Left hindlimb (tissue), 1 donor: ENCODE measurements around the gene MIA.
"Not testable (repeated sequence)": the region's sequence is repeated elsewhere in the genome, so short reads cannot be mapped to it uniquely, and the experiment has no call there.

ENCODE experiments used
- DNase-seq: peaks from one replicate; pipeline ENCODE4 v3.0.0-alpha.2; 2018

The MIA gene

DNA sequence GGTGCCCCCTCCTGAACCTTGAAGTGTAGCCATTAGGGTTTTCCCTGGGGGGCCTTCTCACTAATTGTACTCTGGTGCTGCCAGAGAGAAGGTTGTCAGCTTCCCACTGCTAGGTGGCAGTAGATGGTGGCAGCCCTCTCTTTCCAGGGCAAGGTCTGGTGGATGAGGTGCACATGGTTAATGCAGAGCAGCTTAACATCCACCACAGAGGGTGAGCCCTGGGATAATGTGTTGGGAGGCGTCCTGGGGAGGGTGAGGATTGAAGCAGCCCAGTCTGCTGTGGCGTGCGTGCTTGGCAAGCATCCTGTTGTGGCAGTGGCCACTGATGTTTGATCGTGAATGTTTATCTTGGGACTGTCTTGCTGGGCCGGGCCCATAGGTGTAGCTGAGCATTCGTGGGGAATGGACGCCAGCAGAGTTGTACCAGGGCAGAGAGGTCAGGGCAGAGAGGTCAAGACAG lies 29.5 kb downstream of the MIA start:
- DNase-seq: no peak

DNA sequence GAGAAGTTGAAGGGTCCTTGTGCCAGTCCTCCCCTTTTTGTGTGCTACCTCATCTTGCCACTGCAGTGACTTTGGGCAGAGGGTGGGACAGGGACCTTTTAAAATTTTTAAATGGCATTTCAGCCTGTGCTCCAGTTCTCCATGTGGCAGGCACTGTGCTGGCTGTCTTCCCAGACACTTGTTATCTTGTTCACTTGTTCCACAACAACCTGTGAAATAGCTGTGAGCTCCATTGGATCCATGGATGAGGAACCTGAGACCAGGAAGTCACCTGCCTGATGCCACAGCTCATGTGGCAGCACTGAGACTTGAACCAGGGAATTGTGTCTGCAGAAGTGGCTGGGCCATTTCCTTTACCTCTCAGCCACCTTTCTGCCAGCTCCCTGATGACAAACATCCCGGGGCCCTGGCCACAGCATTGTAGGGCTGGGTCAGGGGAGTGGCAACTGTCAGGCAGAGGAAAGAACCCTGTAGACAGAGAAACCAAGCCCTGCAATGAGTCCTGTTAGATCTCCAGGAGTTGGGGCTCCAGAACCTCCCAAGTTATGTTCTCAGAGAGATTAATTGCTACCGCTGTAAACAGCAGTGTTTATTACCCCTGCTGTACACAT lies 30.0 kb downstream of the MIA start:
- no peak for DNase-seq

DNA sequence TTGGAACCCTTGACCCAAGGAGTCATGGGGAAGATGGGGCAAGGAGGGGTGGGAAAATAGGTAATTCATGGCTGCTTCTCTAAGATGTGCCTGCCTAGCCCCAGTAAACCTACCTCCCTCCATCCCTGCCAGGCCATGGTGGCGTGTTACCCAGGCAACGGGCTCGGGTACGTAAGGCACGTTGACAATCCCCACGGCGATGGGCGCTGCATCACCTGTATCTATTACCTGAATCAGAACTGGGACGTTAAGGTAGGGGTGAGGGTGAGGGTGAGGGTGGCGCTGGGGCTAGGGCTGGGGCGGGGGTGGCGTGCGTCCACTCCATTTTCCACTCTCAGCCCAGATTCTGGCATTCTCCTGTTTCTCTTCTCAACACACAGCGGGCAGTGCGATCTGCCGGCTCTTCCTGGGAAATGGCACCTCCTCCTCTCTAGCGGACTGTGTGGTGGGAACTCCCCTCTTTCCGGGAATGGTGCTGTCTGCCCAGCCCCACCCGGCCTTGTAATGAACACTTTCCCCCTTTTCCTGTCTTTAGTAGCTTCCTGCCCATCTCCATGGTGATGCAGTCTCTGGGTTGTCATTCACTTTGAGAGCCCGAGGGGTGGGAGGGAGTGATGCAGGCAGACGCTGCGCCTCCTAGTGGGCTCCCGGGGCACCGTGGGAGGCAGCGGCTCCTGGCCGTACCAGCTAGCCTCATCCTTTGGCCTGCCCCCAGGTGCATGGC lies 31.3 kb downstream of the MIA start:
- peak; percentile 93 for DNase-seq

DNA sequence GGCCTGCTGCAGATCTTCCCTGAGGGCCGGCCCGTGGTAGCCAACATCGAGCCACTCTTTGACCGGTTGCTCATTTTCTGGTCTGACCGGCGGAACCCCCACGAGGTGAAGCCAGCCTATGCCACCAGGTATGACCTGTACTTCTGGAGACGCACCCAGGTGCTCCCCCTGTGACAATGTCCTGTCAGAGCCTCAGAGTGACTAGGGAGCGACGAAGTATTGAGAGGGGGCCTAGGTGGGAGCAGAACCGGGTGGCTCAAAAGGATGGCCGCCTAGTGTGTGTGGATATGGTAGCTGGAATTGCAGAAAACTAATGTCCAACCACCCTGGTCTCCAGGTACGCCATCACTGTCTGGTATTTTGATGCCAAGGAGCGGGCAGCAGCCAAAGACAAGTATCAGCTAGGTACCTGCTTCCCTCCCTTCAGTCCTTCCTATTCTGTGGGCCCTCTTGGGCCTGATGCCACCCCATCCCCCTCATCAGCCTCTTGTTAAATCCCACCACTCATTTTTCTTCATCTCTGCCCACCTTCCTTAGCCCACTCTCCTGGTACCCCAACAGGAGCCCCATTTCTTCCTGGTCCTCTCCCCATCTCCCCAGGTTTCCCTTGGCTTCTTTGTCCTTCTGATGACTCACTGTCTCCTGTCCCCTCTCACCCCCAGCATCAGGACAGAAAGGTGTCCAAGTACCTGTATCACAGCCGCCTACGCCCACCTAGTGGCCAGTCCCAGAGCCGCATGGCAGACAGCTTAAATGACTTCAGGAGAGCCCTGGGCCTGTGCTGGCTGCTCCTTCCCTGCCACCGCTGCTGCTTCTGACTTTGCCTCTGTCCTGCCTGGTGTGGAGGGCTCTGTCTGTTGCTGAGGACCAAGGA lies 32.1 kb downstream of the MIA start:
- no peak for DNase-seq

DNA sequence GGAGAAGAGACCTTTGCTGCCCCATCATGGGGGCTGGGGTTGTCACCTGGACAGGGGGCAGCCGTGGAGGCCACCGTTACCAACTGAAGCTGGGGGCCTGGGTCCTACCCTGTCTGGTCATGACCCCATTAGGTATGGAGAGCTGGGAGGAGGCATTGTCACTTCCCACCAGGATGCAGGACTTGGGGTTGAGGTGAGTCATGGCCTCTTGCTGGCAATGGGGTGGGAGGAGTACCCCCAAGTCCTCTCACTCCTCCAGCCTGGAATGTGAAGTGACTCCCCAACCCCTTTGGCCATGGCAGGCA lies 32.7 kb downstream of the MIA start:
- DNase-seq: no peak

DNA sequence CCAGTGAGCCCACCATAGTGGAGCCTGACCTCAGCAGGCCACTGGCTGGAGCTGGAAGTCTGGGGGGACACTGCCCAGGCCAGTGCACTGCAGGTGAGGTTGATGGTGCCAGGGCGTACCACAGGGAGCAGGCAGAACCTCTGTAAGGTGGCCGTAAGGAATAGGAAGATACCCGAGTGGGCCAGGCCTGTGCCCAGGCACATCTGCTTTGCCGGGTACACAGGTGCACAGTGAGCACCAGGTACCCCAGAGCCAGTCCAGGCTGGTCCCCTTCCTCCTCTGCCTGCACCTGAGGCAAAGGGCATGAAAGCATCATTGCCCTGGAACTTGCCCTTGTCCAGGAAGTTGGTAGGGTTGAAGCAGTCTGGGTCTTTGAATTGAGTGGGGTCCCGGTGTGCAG lies 33.2 kb downstream of the MIA start:
- DNase-seq: no peak

DNA sequence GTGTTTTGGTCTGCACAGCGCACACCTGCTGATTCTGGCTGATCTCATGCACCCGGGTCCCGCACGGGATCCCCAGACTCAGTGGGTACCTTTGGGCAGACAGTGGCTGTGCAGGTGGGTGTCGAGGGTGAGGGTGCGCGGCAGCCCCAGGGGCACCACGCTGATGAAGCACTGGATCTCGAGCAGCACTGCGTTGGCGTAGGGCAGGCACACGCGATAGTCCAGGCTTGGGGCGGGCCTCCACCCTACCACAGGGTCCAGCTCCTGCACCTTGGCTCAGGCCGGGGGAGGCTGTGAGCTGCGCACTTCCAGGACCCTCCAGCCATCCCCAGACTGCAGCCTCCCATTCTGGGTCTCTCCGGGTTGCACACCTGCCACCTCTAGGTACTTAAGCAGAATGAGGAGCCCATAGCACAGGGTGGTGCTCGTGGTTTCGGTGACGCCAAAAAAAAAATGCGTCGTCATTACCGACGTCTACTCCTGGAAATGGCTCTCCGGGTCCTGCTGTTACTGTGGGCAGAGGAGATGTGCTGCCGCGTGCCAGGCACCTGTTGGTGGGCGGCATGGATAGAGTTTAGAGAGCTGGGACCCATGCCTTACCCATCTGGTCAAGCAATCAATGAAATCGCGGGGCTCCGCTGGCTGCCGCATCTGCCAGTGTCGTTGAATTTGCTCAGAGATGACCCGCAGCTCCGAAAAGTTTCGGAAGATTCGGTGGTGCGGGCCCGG lies 34.2 kb downstream of the MIA start:
- no peak for DNase-seq

DNA sequence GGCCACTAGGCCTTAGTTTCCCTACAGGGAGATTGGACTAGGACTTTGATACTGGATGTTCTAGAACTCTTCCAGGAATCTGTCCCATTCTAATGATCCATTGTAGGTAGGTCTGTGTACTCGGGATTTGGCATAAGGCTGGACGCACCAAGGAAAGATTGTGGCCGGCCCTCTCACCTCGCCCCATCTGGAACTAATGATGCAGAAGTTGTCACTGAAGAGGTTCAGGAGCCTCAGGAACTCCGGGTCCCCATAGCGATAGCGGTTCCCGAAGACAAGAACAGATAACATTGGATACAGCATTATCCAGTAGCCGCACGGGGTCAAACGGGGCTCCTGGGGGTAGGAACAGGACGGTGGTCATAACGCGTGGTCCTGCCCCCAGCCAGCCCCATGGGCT lies 34.8 kb downstream of the MIA start:
- no peak for DNase-seq

DNA sequence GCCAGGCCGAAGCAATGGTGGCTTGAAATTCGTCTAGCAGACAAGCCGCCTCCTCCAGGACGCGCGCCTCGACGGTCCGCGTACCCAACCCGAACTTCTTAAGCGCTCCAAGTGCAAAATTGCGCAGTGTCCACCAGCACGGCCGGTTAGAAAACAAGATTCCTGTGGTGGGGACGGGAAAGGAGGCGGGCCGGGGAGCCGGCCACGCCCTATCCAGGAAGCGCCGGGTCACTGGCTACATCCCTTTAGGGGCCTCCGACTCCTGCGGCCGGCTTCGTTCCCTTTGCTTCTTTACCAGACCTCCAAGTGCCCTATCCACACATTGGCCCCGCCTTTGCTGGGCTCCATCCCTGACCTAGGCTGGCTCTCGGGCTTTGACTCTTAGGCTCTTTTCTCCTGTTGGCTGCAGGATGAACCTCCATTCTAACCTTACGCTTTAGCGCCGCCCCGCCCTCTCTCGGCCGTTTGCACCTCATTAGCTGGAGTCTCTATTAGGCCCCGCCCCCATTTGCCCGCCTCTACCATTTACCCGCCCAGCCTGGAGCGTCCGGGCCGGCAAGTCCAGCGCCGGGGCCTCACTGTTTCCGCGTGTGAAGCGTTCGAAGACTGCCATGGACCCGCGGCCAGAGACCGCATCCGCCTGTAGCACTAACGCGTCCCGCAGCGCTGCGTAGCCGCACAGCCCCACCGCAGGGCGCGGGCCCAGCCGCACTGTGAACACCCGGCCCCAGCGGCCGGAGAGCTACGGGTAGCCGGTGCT lies 35.5 kb downstream of the MIA start:
- DNase-seq: peak; percentile 88

DNA sequence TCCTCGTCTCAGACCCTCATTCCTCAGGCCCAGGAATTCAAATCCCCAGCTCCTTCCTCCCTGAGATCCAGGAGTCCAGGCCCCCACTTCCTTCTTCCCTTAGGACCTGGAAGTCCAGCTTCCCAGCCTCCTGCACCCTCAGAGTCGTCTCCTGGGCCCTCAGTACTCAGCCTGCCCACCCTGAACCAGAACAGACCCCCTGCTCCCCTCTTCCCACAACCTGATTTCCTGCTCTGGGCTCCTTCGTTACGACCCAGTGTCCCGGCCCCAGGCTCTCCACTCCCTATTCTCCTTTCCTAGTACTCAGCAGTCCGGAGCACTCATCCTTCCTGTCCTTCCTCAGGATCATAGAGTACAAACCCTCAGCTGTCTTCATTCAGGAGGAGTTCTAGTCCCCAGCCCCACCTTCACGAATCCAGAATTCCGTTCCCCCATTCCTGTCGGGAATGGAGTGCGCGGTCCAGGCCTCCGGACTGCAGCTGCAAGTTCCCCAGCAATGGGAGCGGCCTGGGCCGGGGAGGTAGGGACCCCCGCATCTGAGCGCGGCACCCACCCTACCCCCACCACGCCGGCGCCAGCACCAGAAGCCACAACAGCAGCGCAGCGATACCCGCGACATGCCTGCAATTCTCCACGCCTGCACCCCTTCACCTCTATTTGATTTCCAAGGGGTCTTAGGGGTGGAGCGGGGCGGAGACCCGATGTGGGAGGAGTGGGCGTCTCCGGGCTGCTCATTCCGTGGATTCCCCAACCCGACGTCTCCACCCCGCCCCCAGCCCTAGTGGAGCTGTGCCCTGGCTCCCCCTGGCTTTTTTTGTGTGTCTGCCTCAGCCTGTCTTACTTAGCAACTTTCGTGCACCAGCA lies 36.4 kb downstream of the MIA start:
- DNase-seq: no peak

DNA sequence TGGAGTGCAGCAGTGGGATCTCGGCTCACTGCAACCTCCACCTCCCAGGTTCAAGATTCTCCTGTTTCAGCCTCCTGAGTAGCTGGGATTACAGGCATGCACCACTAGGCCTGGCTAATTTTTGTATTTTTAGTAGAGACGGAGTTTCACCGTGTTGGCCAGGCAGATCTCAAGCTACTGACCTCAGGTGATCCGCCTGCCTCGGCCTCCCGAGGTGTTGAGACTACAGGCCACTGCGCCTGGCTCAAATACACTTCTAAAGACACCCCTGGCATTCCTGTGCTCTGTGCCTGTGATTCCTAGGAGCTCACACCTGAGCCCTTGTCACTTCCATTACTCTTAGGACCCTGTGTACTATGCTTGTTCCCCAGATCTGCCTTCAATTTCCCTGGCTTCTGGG lies 37.2 kb downstream of the MIA start:
- not testable (repeated sequence) for DNase-seq

DNA sequence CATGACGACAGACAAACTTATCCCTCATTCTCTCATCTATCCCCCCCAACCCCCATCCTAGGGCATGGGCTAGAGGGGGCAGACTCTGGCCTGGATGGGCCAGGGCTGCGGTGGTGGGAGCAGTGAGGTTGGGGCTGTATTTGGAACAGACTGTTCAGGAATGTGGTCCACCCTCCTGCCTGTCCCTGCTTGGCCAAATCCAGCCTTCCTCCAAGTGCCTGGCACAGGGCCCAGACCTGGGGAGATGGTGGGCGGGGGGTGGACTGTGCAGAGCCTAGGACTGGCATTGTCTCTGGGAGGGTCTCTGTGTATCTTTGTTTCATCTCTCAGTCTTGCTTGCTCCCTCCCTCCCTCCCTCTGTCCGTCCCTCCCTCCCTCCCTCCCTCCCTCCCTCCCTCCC lies 37.9 kb downstream of the MIA start:
- peak; percentile 75 for DNase-seq

DNA sequence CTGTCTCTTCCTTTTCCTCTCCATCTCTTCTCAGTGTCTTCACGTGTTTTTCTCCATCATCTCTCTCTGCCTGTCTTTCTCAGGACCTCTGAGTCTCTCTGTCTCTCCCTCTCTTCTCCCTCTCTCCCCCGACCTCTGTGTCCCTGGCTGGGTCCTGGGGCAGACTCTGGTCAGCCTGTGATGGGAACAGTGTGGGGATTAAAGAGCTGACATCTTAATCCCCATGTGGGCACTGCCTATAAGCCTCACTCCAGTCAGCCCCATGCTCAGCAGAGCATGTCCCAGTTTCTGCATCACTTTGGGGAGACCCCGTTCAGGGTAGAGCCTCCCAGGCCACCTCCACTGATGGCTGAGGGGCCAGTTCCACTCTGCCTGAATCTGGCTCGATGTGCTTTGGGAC lies 39.9 kb downstream of the MIA start:
- no peak for DNase-seq

DNA sequence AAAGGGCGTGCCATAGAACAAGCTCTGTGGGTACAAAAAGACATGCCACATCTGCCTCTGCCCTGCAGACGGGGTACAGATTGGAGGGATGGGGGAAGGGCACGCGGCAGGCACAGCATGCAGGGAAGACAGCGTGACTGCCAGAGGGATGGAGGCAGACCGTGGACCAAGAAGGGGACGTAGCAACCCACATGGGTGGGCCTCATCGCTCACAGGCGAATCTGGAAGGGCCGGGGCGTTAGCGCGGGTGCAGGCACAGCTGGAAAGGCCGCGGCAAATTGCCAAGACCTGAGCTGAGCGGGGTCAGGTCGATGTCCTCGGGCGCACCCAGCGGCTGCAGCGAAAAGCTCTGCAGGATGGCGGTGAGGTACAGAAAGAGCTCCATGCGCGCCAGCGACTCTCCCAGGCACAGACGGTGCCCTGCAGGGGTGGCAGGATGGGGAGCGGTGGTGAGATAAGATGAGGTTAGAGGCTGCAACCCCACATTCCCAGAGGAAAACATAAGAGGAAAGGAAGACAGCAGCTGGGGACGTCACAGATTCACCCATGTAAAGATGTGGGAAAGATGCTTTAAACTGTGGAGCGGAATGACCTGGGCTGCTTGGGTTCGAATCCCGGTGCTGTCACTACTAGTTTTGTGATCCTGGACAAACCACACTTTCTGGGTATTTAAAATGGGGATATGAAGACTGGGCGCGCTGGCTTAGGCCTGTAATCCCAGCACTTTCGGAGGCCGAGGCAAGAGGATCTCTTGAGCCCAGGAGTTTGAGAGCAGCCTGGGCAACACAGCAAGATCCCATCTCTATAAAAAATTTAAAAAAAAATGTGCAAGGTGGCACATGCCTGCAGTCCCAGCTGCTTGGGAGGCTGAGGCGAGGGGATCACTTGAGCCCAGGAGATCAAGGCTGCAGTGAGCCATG lies 43.4 kb downstream of the MIA start:
- not testable (repeated sequence) for DNase-seq

DNA sequence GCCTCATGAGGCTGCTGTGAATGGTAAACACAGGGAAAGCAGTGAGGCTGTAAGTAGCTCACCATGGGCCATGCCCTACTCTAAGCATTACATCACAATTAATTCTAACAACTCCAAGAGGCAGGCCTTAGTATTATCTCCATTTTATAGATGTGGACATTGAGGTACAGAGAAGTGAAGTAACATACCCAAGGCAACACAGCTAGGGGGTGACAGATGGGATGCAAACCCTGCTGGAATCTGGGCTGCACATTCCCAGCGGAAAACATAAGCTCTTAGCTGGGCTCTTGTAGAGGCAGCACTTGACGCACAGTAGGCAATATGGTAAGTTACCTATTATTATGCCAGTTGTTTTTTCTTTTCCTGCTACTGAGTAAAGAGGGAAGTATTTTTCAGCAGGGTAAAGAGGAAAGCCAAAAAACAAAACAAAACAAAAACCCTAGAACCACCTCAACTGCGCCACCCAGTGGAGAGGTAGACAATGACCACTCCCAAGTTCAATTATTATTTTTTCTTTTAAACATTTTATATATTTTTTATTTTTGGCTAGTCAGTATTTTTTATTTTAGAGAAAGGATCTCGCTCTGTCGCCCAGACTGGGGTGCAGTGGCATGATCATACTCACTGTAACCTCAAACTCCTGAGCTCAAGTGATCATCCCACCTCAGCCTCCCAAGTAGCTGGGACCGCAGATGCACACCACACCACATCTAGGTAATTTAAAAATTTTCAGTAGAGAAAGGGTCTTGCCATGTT lies 44.3 kb downstream of the MIA start:
- DNase-seq: not testable (repeated sequence)

DNA sequence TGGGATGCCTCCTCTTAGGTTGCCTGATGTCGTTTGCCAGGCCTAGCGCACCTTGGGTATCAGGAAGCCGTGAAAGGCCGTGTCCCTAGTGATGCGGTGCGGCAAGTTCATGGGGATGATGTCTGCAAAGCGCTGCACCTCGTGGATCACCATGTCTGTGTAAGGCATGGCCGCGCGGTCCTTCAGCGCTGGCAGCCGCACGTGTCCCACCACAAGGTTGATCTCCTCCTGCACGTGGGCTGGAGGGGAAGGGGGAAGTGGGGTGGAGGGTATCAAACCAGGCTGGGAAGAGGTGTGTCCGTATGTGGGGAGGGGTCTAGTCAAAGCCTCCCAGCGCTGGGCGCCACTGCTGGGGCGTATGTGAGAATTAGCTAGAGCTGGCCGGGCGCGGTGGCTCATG lies 46.8 kb downstream of the MIA start:
- DNase-seq: no peak

DNA sequence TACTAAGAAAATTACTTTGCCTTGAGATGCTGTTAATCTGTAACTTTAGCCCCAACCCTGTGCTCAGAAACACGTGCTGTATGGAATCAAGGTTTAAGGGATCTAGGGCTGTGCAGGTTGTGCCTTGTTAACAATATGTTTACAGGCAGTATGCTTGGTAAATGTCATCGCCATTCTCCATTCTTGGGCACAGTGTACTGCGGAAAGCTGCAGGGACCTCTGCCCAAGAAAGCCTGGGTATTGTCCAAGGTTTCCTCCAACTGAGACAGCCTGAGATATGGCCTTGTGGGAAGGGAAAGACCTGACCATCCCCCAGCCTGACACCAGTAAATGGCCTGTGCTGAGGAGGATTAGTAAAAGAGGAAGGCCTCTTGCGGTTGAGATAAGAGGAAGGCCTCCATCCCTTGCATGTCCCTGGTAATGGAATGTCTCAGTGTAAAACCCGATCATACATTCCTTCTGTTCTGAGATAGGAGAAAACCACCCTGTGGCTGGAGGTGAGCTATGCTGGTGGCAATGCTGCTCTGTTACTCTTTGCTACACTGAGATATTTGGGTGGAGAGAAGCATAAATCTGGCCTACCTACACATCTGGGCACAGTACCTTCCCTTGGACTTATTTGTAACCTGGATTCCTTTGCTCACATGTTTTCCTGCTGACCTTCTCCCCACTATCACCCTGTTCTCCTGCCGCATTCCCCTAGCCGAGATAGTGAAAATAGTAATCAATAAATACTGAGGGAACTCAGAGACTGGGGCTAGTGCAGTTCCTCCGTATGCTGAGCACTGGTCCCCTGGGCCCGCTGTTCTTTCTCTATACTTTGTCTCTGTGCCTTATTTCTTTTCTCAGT lies 47.6 kb downstream of the MIA start:
- DNase-seq: not testable (repeated sequence)

DNA sequence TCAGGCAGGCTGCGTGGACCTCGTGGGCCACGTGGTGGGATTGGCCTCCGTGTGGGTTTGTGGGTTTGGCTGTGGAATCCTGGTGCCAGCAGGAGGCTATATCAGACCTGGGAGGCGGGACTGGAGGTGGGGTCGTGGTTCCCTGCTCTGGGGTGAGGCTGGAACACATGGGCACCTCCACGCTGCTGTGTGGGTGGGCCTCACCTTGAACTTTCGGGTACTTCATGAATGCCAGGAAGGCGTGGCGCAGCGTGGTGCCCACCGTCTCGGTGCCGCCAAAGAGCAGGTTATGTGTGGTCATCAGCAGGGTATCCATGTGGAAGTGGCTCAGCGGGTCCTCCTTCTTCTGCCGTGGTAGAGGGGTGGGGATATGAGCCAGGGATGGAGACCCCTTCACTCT lies 49.6 kb downstream of the MIA start:
- DNase-seq: not testable (repeated sequence)
